ENCODE data around the gene SNX9.

DNA sequence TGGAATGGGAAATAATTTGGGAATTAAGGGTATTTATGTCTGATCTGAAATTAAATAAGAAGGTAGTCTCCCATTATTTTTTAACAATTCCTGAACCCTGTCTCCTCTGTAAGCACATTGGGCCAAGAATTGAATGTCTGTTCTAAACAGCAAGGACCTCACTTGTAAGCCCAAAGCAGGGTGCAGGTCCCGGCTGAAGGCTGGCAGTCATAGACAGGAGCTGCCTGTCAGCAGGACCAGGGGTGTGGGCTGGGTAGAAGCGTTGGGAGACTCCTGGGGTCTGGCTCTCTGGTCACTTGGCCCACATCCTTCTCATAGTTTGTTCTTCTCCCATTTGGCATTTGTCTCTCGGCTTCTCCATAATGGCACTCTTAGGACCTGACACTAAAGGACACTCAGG lies 75.6 kb downstream of the SNX9 start:
- no peak for TF ChIP-seq TAF1 (IDR thresholded peaks at IDR 0.05; ENCODE audit: low read depth)
- TF ChIP-seq, protein P1, sequence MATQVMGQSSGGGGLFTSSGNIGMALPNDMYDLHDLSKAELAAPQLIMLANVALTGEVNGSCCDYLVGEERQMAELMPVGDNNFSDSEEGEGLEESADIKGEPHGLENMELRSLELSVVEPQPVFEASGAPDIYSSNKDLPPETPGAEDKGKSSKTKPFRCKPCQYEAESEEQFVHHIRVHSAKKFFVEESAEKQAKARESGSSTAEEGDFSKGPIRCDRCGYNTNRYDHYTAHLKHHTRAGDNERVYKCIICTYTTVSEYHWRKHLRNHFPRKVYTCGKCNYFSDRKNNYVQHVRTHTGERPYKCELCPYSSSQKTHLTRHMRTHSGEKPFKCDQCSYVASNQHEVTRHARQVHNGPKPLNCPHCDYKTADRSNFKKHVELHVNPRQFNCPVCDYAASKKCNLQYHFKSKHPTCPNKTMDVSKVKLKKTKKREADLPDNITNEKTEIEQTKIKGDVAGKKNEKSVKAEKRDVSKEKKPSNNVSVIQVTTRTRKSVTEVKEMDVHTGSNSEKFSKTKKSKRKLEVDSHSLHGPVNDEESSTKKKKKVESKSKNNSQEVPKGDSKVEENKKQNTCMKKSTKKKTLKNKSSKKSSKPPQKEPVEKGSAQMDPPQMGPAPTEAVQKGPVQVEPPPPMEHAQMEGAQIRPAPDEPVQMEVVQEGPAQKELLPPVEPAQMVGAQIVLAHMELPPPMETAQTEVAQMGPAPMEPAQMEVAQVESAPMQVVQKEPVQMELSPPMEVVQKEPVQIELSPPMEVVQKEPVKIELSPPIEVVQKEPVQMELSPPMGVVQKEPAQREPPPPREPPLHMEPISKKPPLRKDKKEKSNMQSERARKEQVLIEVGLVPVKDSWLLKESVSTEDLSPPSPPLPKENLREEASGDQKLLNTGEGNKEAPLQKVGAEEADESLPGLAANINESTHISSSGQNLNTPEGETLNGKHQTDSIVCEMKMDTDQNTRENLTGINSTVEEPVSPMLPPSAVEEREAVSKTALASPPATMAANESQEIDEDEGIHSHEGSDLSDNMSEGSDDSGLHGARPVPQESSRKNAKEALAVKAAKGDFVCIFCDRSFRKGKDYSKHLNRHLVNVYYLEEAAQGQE (IDR thresholded peaks at IDR 0.05; ENCODE audit: low read depth) = no peak

All from Ishikawa (cell line).